Left hindlimb (tissue), 1 donor: ENCODE results near the gene RNH1.

ENCODE experiments used
- DNase-seq: peaks from one replicate; pipeline ENCODE4 v3.0.0-alpha.2; 2018

The RNH1 gene

DNA sequence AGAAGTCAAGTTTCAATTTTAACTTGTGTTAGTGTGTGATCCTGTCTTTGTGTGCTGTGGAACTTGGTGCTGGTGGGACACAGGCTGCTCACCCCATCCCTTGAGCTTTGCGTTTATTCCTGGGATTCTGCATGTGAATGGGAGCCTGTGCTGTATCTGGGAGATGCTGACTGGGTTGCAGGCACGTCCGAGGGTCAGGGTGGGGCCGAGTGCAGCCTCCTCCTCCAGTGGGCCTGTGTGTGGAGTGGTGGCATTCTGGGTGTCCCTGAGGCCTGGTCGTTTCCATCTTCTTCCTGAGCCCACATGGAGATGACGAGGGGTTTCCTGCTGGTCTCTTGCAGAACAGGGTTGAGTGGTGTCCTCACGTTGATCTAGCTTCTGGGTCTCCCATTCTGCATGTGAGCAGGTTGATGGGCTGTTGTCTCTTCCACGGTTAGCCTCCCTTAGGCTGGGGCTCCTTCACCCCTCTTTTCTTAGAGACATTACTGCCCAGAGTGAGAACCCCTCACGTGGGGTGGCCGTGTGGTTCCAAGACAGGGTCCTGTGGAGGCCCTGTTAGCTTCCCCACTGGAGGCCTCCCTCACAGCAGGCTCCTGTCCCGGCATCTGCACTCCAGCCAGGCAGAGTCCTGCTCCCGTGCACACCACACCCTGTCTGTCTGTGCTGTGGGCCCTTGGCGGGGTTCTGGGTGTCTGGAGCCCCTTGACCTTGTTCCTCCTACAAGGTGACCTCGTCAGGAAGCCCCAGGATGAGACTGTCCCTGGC is 52.1 kb downstream of the RNH1 start:
- peak; percentile 4 for DNase-seq

DNA sequence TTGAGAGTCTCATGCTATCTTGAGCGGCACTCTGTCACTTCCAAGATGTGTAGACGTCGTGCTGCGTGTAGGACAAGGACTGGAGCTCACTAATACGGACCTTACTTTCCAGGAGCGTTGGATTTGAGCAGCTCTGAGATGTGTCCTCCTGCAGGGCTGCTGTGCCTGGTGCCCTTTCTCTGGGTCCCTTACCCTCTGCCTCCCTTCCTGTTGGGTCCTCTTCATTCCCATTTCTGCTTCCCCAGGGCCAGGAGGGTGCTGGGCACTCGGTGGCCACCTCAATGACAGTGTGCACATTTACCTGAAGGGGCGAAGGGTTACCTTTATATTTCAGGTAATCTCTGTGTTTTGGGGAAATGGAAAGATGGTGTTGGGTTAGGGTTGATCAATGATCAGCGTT is 53.0 kb downstream of the RNH1 start:
- DNase-seq, result no peak

DNA sequence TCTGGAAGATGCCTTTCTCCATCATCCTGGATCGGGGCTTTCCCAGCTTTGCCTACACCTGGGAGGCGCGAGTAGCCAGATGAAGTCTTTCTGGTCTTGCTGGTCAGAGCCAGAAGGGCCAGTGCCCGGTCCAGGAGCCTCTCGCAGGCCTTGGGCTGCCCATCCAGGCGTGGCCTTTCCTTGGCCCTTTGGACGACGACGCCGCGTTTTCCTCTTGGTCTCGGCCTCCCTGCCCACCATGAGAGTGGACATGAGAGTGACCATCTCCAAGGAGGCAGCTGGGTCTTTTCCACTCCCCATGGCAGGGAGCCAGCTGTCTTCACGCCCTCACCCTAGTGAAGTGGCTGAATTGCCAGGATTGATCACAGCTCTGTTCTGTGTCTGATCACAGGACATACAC is 53.5 kb downstream of the RNH1 start:
- DNase-seq, result no peak

DNA sequence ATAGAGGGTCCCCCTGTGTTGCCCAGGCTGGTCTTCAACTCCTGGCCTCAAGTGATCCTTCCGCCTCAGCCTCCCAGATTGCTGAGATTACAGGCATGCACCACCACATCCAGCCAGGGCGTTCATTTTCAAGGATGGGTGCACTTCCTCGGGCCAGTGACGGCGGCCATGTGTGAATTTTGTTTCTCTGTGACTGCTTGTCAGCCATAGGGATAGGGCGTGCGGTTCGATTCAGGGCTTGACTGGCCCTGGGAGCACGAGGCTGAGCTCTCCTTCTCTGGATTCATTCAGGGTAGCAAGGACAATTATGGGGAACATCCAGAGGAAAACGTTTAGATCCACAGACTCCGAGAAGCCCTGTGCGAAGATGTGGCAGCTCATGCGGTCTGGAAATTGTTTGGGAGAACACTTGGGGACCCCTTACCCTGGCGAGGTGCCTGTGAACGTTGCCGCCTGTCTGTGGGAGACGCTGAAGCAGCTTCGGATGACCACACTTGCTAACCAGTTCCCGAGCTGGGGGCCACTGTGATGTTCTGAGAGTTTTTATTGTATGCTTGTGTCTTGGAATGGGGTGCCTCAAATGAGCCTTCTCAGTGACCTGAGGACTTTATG is 54.0 kb downstream of the RNH1 start:
- no peak for DNase-seq

- no peak for DNase-seq
These were observed 54.8 kb downstream of the RNH1 start for GRCh38 chr11:452203-452744.

- peak; percentile 26 for DNase-seq
These were observed 55.3 kb downstream of the RNH1 start for GRCh38 chr11:451738-452137.

- DNase-seq, result peak; percentile 73
These were observed 56.1 kb downstream of the RNH1 start for GRCh38 chr11:450809-451451.

GRCh38 chr11:449889-450808 is 56.9 kb downstream of the RNH1 start, which contains the start of gene PTDSS2:
TSS of gene PTDSS2 (plus strand) at chr11:450279. CDS start at chr11:450456, 177 bp downstream.
- peak; percentile 97 for DNase-seq

GRCh38 chr11:447923-448731 is 58.9 kb downstream of the RNH1 start:
- peak; percentile 96 for DNase-seq

- DNase-seq, result no peak
These were observed 60.2 kb downstream of the RNH1 start for GRCh38 chr11:446891-447290.

GRCh38 chr11:445765-446588 is 61.1 kb downstream of the RNH1 start:
- DNase-seq, result no peak
